GM12892 (cell line): ENCODE data around the gene PREX1.

Experiments used
- POLR2A ChIP-seq: IDR thresholded peaks from 2 replicates; pipeline ENCODE4 v1.6.1; 2011; ENCODE audit warnings: low read depth, low read length, control low read depth
- POLR2AphosphoS5 ChIP-seq: IDR thresholded peaks from 2 replicates; pipeline ENCODE4 v1.6.1; 2011; ENCODE audit warnings: low read depth, low read length, control low read depth
- TAF1 ChIP-seq: IDR thresholded peaks from 2 replicates; pipeline ENCODE4 v1.6.1; 2011; ENCODE audit warnings: low read depth, mild to moderate bottlenecking, control low read depth, low read length, borderline replicate concordance

- no peak for TF ChIP-seq POLR2AphosphoS5
- no peak for TF ChIP-seq POLR2A
- no peak for TF ChIP-seq TAF1
Measured at GRCh38 chr20:48740712-48741111, 87.1 kb downstream of the PREX1 start.
